CD4-positive, alpha-beta T cell treated with Interleukin-21 for 1 hour (primary cell): ENCODE results near the gene SAA4.
A peak's percentile ranks its signal among the peaks of the same experiment; 100 is the strongest.
"Not testable (repeated sequence)": the region's sequence is repeated elsewhere in the genome, so short reads cannot be mapped to it uniquely, and the experiment has no call there.

Experiments used
- DNase-seq: peaks from one replicate; pipeline ENCODE4 v3.0.0-alpha.2; 2020

Gene SAA4

DNA sequence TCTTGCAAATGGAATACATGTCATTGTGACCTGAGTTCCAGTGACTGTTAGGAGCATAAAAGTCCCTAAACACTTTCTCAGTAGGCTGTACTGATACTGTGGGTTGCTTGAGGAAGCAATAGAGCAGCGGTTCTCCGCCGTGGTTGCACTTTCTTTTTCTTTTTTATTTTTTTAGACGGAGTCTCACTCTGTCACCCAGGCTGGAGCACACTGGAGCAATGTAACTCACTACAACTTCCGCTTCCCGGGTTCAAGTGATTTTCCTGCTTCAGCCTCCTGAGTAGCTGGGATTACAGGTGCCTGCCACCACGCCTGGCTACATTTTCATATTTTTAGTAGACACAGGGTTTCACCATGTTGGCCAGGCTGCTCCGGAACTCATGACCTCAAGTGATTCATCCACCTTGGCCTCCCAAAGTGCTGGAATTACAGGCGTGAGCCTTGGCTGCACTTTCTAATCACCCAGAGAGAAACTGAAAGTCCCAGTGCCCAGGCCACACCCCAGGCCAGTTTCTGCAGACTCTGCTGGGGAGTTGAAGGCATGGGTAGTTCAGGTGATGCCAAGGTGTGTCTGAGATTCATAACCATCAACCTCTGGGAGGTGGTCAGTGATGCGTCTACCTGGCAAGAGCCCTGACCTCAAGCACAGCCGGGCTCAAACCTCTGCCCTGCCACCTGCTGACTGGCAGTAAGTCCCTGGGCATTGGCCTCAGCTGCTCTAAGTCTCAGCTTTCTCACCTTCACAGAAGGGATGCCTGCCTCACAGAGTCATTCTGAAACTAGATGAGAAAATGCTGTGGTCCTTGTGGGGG, 10.0 kb upstream of the SAA4 start:
- peak; percentile 52 for DNase-seq

DNA sequence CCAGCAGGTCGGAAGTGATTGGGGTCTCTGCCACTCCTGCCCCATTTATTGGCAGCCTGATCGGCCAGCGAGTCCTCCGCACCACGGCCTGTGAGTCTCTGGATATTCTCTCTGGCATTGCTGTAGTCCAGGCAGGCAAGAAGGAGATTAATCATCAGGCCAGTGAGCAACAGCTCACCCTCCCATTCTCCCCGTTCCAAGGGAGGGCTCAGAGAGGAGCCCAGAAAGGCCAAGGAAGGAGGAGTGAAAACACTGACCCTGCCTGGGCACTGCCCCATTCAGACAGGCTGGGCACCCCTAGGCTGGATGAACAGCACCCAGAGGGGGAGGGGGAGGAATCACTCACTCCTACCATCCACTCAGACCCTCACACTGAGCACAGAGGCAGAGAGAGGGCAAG, 8.8 kb upstream of the SAA4 start:
- DNase-seq = no peak

DNA sequence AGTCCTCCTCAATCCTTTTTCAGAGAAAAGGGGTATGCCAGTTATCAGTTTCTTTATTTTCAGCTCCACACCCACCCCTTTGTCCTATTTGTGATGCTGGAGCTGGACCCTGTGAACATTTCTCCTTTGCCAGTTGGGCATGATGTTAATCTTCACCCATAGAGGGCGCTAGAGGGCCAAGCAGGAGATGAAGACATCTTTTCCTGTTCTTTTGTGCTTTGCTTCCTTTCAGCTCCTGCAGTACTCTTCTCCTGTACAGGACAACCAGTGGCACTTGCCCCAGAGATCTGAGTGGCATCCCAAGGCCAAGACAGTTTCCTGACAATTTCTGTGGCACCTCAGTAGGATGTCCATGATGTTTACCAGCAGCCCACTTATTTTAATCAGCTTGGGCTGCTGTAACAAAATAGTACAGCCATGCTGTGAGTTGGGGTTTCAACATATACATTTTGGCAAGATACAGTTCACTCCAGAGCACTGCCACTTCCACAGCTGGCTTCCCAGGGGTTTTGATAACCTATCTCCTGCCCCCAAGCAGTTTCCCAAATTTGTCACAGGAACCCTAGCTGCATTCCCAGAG, 7.3 kb upstream of the SAA4 start:
- peak; percentile 82 for DNase-seq

DNA sequence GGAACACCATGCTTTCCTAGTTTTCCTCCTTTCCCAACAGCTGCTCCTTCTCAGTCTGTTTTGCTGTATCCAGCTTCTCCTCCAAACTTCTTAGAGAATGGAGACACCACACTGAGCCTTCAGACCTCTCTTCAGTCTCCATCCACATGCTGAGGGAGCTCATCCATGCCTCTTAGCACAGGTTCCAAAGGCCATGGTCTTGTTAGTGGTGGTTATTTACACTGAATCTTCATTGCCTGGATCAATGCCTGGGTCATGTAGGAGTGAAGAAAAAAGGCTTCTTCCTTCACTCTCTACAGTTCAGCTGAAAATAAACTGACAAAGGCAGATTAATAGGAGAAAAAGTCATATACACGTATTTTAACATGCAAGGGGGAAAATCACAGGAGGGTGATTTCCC, 3.1 kb upstream of the SAA4 start:
- no peak for DNase-seq

DNA sequence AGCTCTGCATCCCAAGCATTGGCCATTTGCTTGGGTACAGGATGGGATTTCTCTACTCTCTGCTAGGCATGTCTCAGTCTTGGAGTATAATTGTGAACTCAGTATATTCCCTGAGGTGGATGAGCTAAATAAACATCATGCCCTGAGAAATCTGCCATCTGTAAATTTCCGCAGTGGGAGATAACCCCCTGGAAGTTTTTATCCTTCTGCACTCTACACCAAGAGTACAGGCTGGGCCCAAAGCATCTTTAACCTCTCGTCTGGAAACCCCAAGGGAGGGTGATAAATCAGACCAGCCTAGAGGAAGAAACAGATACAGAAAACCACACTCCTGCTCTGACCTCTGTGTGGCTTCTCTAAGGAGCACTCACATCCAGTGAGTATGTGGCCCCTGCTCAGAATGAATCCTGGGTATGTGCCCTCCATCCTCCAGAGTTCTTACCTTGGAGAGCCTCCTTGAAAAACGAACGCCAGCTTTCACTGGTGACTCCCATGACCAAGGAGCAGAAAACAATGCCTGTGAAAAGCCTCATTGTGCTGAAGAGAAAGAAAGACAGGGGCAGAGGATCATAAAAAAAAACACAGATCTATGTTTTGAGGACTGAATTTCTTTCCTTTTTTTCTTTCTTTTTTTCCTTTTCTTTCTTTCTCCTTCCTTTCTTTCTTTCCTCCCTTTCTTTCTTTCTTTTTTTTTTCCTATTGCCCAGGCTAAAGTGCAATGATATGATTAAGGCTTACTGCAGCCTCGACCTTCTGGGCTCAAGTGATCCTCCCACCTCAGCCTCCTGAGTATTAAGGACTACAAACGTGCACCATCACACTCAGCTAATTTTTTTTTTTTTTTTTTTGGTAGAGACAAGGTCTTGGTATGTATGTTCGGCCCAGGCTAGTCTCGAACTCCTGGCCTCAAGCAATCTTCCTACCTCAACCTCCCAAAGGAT, 938 bp downstream of the SAA4 start:
- DNase-seq = no peak

DNA sequence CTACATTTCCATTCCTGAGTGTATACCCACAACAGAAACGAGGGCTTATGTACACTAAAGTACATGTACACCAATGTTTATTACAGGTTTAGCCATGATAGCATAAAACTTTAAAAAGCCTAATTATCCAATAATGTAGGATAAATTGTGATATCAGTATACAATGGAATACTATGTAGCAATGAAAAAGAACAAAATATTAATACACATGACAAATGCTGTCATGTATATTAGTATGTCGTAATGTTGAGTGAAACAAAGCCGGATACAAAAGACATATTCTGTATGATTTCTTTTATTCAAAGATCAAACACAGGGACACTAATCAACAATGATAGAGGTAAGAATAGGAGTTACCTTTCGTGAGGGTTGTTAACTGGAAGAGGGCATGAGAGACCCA, 2.7 kb downstream of the SAA4 start:
- DNase-seq = no peak

DNA sequence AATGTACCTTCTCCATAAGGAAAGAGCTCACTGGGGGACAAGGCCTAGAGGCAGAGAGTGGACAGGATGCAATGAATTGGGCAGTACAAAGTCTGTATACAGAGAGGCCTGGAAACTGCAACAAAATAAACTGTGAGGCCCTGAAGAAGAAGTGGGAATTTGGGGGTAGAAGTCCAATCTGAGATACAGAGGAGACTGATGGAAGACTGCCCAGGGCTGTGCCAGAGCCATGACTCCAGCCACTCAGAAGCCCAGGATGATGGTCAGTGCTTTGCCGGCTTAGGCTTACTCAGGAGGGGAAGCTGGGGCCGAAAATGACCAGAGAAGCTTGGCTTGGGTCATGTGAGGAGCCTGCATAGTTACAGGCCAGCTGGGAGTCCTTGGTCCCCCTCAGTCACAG, 5.7 kb downstream of the SAA4 start:
- DNase-seq = no peak

DNA sequence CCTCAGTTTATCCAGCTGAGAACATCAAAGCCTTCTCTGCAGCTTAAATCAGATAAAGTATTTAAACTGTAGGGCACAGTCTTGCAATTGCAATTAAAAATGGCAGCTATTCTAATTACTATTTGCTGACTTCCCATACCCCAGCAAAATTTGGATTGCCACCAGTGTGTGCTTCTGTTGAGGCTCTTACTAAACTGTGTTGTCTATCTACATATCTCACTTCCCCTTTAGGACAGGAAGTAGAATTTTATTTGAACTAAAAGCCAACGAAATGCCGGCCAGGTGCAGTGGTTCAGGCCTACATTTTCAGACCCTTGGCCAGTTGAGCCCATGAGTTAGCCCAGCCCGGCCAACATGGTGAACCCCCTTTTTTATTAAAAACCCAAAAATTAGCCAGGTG, 7.1 kb downstream of the SAA4 start:
- DNase-seq = no peak

DNA sequence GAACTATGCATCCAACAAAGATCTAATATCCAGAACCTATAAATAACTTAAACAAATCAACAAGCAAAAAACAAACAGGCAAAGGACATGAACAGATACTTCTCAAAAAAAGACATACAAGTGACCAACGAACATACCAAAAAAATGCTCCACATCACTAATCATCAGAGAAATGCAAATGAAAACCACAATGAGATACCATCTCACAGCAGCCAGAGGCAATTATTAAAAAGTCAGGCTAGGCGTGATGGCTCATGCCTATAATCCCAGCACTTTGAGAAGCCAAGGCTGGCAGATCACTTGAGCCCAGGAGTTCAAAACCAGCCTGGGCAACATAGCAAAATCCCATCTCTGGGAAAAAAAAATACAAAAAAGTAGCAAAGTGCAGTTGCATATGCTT, 10.7 kb downstream of the SAA4 start:
- DNase-seq = no peak

DNA sequence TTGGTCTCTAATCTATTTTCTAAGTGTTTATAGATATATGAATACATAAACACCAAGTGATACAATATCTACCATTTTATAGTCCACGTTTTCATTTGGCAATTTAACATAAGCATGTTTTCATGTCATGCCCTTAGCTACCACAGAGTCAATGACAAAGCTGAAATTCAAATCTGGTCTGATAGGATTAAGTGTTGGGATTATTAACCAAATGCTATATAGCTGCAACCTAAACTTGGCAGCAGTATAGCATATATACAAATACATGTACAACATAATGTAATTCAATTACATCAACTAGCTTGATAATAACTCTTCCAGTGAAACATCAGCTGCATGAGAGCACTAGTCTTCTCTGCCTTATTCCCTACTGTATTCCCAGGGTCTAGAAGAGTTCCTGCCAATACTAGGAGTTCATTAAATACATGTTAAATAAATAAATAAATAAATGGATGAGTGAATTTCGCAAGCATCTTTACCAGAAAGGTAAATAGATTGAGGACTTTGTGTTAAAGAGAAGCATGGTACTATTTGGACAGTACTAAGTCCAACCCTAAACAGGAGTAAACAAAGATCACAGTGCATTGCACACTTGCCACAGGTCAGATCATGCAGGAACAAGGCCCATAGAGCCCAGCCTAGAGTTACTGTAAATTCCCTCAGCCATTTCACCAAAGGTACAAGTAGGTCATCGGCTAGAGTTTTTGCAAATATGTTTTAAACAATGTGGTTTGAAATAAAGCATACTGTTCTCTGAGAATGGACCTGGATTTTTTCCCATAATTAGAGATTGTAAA, 12.8 kb downstream of the SAA4 start:
- DNase-seq = no peak

DNA sequence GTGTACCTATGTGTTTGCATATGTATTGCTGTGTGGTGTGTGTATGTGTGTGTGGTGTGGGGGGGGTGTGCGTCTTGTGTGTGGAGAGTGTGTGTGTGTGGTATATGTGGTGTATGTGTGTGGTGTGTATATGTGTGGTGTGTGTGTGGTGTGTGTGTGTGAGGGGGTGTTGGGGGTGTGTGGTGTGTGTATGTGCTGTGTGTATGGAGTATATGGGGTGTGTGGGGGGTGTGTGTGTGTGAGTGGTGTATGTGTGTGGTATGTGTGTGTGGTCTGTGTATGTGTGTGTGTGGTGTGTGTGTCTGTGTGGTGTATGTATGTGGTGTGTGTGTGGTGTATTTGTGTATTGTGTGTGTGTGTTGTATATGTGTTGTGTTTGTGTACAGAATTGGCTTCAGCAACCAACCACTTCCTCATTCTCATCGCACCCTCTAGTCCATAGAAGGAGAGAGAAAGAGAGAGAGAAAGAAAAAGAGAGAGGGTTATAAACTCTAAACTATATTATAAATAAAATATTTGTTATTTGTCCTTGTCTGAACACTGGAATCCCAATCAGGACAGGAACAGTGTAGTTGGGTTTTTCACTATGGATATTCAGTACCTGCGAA, 13.7 kb downstream of the SAA4 start:
- no peak for DNase-seq

DNA sequence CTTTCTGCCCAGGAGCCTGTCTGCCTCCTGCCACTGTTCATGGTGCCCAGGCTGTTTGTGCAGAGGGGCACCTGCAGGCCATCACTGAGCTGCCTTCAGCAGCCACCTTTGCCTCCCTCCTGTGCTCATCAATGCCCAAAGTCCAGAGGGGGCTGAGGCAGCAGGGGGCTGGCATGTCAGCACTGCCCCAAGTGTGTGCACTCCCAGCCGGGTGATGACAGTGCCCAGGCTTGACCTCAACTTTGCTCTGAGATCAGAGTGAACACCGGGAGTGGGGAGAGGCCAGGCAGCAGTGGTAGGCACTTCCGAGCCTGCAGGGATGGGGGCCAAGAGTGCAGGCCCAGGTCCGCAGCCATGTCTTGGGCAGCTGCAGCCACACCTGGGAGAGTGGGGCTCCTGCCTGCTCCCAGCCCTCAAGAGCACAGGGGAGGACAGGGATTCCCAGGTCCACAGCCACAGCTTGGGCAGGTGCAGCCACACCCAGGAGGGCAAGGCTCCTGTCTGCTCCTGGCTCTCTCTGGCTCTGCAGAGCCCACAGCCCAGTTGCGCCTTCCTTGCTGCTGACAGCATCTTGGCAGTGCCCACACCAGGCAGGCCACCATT, 15.2 kb downstream of the SAA4 start:
- no peak for DNase-seq

DNA sequence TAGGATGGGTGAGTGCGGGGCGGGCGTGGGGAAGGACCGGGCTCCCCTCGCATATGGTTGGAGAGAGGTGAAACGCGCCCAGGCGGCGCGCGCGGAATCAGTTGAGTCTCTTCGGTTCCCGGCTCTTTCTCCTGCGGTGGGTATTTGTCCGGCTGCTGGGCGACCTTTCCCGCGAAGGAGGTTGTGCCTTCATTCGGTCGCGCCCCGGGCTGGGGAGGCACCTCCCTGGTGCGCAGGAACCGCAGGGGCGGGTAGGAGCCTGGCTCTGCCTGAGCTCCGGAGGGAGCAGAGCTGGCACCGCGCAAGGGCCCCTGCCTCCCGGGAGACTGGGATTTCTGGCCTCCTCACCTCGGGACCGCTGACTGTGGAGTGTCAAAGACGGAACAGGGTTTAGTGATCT, 27.5 kb downstream of the SAA4 start:
- no peak for DNase-seq

DNA sequence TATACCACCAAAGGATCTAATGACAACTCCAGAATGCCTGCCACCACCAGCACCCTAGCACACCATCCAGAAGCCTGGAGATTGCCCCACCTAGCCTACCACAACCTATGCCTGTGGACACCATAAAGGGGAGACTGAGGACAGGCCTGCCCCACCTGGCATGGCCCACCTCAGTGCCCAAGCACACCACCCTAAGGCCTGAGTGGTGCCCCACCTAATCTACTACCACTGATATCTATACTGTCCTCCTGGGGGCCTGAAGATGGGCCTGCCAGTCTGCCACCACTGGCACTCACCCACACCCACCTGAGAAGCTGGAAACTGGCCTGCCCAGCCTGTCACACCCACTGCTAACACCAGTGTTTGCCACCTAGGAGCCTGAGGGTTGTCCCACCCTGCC, 31.8 kb downstream of the SAA4 start:
- no peak for DNase-seq

DNA sequence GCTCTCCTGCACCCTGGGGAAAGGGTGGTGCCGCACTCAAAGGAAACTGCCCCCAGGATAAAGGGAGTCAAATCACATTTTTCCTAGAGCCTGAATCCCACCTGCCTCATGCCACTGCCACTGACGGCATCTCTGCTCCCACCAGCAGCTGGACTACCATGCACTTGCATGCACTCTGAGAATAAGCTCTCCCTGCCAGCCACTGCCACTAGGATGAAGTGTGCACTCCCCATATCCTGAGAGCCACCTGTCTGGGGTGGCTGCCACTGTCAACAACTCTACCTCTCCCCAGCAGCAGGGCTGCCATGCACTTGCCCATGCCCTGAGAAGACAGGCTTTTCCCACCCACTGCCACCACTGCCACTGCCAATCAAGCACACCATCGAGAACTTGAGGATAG, 32.4 kb downstream of the SAA4 start:
- no peak for DNase-seq

DNA sequence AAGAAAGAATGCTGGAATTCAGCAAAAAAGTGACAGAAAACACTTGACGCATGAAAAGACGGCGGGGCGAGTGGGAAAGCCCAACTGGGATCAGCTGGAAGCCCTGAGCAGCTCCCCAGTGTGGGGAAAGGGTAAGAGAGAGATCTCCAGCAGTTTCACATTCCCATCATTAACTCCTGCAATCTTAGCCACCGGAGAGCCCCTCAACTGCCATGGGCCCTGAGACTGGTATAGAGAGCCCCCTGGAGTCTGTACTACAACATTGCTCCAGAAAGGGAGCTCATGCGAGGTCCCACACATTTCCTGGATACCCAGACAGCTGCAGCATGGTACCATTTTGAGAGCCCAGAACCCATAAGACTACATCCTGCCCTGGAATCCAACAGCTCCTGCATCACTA, 32.9 kb downstream of the SAA4 start:
- no peak for DNase-seq

DNA sequence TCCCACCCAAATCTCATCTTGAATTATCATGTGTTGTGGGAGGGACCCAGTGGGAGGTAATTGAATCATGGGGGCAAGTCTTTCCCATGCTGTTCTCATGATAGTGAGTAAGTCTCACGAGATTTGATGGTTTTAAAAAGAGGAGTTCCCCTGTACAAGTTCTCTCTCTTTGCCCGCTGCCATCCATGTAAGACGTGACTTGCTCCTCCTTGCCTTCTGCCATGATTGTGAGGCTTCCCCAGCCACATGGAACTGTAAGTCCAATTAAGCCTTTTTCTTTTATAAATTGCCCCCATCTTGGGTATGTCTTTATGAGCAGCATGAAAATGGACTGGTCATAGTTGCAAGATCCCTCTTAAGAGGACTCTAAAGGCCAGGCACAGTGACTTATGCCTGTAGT, 38.9 kb downstream of the SAA4 start:
- not testable (repeated sequence) for DNase-seq

DNA sequence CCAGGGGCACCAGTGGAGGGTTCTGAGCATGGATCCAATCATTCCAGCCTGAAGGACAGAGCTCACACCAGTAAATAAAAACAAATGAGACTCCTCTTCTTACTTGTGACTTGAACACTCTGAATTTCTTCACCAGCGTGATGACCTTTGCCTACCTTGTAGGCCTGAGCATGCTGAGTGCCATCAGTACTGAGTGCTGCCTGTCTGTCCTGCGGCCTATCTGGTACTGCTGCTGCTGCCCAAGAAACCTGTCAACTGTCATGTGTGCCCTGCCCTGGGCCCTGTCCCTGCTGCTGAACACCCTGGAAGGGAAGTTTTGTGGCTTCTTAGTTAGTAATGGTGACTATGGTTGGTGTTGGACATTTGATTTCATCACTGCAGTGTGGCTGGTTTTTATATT, 40.1 kb downstream of the SAA4 start:
- DNase-seq = no peak

DNA sequence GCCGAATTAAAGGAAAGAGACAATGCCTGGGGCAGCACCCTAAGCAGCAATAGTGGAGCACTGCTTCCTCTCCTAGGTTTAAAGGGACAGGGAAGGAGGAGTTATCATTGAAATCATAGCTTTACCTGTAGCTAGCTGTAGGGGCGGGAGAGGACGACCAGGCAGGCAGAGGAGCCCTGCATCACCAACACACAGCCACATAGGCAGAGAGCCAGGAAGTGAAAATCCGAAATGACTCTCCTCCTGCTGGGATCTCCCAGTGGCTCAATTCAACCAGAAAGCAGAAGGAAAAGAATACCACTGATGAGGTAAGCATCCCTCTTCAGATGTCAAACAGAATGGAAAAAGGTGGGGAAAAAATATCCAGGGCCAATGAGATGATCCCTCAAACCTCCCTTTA, 43.6 kb downstream of the SAA4 start:
- DNase-seq = no peak

DNA sequence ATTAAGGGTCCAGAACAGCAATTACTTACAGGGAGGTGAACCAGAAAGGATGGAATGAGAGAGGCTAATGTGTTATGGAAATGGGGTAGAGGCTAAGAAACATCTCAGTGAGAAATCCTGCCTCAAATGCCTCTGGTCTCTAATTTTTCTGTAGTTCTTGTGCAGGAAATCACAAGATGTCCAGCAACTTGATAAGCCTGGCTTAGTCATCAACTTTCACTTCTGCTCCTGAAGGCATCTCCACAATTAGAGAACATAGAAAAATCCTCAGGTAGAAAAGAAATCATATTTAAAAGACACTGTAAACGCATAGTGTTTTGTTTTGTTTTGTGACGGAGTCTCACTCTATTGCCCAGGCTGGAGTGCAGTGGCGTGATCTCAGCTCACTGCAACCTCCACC, 45.2 kb downstream of the SAA4 start:
- DNase-seq = no peak

DNA sequence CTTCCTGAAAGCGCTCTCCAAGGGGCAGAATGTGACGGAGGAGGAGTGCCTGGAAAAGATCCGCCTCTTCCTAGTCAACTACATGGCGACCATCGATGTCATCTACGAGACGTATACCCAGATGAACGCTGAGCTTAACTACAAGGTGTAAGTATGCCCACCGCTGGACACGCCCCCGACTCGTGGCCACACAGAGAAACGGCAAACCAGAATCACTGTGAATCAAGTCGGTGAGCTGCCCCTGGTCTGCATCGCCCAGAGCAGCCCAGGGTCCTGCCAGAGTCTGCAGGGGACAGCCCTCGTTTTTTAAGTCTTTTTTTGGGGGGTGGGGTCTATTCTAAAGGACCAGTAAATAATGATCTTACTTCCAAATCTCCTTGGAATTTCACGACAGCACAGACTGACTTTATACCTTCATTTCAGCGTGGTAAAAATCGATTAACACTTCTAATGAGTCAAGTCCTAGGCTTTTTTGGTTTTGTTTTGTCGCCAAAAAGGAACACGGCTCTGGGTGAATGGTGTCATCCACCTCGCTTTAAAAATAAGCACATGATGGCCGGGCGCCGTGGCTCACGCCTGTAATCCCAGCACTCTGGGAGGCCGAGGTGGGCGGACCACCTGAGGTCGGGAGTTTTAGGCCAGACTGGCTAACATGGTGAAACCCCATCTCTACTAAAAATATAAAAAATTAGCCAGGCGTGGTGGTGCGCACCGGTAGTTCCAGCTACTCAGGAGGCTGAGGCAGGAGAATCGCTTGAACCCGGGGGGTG, 46.9 kb downstream of the SAA4 start:
- DNase-seq = not testable (repeated sequence)
